GM21528 (cell line): ENCODE measurements around the gene OR2V2.
"Not testable (repeated sequence)": the region's sequence is repeated elsewhere in the genome, so short reads cannot be mapped to it uniquely, and the experiment has no call there.

ENCODE experiments used
- ATAC-seq: cut with Tn5 transposase; IDR thresholded peaks from one replicate; pipeline ENCODE4 v1.9.1; 2021; ENCODE audit warnings: mild to moderate bottlenecking, moderate library complexity; ENCODE audit not compliant: unreplicated experiment, low FRiP score

The OR2V2 gene

GRCh38 chr5:181146927-181147636 is at the start of gene OR2V2:
OR2V2 (plus strand) TSS chr5:181147586; CDS start chr5:181154943, 7,357 bp downstream.
- not testable (repeated sequence) for ATAC-seq

- not testable (repeated sequence) for ATAC-seq
Observed at GRCh38 chr5:181097759-181098491, 49.5 kb upstream of the OR2V2 start.

DNA sequence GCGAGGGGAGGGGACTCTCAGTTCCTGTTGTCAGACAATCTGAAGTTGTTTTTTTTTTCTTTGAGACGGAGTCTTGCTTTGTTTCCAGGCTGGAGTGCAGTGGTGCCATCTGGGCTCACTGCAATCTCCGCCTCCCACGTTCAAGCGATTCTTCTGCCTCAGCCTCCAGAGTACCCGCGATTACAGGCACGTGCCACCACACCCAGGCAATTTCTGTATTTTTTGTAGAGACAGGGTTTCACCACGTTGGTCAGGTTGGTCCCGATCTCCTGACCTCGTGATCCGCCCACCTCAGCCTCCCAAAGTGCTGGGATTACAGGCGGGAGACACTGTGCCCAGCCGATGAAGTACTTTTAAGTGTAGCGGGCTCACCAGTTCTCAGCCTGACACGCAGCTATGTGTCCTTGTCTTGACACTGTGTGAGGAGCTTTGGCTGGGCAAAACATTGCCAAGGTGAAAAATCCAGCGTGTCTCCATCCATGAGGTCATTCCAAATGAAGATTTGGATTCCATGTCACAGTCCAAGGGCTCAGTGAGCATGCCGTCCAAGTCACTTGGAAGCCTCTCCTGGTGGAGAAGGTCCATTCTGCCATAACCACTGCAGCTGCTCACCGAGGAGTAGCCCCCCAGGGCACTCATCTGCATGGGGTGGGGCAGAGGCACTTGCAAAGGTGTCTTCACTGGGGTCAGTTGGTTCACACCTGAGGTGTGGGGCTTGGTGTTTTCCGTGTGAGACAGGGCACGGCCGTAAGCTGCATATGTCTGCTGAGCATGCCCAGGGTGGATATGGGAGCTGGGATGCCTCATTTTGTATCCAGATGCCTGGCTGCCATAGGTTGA is 48.4 kb upstream of the OR2V2 start:
- ATAC-seq, result no peak

GRCh38 chr5:181099602-181100086 is 47.7 kb upstream of the OR2V2 start:
- ATAC-seq, result no peak

GRCh38 chr5:181100121-181100875 is 47.1 kb upstream of the OR2V2 start:
- no peak for ATAC-seq

DNA sequence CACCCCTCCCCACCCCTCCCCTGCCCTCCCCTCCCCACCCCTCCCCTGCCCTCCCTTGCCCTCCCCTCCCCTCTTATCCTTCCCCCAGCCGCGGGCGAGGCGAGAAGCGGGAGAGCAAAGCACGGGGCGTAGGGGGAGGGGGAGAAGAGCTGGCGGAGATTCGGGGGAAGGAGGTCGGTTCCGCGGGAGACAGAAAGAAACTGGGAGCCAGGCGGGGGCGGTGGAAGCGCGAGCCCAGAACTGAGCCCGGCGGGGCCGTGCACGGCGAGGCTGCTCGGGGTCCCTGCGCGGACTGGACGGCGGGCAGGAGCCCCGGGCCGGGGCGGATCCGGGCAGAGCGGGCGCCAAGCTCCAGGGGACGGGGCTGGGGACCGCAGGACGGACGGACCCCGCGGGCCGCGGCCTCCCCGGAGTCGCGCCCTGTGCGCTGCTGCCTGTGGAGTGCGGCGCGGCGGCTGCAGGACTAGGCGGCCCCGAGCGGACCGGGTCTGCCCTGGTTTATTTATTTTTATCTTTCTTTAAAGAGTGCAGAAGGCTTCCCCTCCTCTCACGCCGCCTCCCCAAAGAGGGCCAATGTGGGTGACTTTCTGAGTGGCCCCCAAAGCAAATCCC is 46.2 kb upstream of the OR2V2 start:
- not testable (repeated sequence) for ATAC-seq

DNA sequence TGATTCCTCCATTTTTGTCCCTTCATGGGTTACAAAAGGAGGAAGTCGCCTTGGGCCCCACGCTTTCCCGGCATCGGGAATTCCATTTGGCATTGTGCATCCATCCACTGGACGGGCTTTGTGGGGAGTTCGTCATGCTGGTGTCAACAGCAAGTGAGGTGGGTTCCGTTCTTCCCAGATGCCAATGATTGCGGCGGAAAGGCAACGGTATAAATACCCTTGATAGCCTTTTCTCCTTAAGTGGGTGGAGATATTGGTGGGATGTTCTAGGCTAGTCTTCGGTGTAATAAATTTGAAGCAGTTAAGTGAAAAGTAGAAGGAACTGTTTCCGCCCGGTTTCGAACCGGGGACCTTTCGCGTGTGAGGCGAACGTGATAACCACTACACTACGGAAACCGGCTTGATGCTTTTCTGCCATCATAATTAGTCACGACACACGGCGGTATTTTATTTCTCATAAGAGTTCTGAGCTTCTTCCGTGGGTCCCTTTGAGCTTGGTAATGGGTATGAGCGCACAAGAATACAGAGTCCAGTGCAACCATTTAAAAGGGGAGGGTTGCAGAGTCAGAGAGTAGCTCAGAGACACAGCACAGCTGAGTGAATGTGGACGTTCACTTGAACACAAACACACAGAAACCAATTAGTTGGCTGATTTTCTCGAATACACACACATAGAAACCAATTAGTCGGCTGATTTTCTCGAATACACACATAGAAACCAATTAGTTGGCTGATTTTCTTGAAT is 45.3 kb upstream of the OR2V2 start:
- not testable (repeated sequence) for ATAC-seq

DNA sequence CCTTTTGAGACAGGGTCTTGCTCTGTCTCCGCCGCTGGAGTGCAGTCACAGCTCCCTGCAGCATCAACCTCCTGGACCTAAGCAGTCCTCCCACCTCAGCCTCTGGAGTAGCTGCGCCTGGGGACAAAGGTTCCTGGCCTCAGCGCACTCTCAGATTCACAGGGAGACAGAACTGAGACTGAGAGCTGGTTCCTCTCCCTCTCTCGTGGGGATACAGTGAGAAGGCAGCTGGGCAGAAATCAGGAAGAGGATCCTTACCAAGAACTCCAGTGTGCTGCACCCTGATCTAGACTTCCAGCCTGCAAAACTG is 43.2 kb upstream of the OR2V2 start:
- not testable (repeated sequence) for ATAC-seq

DNA sequence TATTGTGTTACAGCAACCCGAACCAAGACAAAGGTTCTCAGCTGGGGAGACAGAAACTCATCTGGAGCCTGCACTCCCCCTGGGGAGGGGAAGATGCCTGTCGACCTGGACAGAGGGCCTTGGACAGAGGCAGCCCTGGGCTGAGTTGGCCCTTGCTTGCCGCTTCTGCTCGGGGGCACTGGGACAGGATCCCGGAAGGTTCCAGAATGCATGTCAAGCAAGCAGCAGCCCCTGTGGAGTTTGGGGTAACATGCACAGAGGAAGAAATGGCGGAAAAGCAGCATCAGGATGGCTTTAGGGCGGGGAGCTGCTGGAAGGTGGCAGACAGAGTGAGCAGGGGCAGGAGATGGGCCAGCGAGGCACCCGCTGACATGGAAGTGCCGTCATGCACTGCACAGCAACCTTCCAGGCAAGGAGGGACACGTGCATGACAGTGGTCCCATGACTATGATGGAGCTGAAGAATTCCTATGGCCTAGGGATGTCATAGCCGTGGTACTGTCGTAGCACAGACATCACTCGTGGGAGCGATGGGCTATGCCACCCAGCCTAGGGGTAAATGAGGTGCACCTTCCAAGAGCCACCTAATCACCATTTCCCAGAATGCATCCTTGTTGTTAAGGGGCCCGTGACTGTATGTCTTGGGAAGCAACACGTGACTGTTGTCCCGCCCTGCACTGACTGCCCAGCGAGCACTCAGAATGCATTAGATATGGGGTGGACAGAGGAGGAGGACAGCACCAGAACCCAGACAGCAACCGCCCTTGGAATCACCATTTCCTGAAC is 42.6 kb upstream of the OR2V2 start:
- not testable (repeated sequence) for ATAC-seq

DNA sequence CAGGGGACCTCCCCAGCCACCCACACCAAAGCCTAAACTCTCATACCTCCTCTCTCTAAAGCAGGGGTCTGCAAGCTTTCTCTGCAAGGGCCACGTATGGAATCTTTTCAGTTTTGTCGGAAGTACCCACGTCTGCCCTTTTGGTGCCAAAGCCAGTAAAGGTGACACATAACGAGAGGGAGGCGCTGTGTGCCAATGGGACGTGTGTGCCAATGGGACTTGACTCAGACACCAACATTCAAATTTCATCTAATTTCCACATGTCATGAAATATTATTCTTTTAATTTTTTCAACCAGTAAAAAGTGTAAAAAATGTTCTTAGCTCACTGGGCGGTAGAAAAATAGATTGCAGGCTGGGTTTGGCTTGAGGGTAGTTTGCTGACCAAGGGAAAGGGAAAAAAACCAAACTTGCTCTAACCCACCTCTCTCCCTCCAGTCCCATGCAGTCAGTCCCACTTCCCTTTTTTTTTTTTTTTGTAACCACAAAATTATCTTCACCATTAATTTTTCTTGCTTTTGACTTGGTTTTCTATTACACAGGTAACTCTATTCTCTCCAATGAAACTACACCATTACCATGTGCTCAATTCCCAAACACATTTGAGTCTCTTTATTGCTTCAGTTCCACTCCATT is 41.9 kb upstream of the OR2V2 start:
- no peak for ATAC-seq

DNA sequence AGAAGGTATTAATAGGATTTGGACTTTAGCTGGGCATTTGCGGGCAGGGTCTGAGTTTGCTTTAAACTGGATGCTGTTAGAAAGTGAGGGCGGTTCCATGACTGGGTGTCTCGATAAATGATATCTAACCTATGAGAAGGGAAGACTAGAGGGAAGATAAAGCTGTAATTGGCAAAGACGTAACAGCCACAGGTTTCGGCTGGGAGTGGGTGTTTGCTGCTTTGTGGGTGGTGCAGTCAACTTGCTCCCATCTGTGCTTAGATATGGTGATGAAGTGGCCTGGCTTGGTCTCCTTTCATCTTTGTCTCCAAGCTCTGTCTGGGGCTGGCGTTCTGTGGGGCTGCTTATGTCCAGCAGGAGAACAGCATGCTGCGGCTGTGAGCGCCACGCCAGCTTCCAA is 39.7 kb upstream of the OR2V2 start:
- ATAC-seq, result no peak

GRCh38 chr5:181108578-181109165 is 38.7 kb upstream of the OR2V2 start:
- ATAC-seq, result no peak

DNA sequence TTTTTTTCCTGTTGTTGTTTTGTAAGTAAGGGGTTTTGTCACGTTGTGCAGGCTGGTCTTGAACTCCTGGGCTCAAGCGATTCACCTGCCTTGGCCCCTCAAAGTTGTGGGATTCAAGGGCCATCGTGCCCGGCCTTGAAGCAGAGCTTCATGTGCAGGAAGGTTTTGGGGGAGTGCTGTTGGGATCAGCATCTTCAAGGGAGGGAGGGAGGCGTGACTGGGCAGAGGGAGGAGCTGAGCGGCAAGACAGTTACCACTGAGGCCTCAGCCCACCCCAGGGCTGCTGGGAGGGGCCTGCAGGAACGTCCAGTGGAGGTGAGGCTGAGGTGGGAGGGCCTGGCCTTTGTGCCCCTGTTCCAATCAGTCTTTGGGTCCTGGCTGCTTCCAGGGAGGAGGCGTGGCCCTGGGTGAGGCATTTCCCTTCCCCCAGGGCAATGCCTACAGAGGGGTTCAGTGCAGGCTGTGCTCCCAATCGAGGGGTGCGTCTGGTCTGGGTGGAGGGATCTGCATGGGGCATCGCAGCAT is 37.8 kb upstream of the OR2V2 start:
- no peak for ATAC-seq

DNA sequence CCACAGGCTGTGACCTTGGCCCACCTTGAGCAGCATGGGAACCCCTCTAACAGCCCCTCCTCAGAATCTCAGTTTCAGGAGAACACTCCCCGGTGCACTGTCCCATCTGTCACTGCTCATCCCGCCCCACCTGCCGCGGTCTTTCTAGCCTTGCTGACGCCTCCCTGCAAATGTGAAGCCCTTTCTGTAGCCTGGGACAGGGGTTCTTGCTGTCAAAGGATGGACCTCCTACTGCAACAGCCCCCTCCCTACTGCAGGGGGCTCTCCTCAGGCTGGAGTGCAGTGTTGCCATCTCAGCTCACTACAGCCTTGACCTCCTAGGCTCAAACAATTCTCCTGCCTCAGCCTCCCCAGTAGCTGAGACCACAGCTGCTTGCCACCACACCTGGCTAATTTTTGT is 36.4 kb upstream of the OR2V2 start:
- no peak for ATAC-seq

- ATAC-seq, result no peak
Observed at GRCh38 chr5:181112476-181112875, 34.9 kb upstream of the OR2V2 start.

- not testable (repeated sequence) for ATAC-seq
Observed at GRCh38 chr5:181113572-181113971, 33.8 kb upstream of the OR2V2 start.

- no peak for ATAC-seq
Observed at GRCh38 chr5:181114284-181114843, 33.0 kb upstream of the OR2V2 start.
